Liver (tissue), 3 donors: ENCODE data around the gene COL23A1.

Experiments used
- FOXA1 ChIP-seq: IDR thresholded peaks from 2 replicates; pipeline ENCODE4 v1.6.1; 2016; ENCODE audit warnings: antibody characterized with exemption
- GABPA ChIP-seq, 2 donors: IDR thresholded peaks in 1 of 2; conservative IDR thresholded peaks in 1 of 2; 2 replicates each; pipeline ENCODE4 v1.6.1; 2016; ENCODE audit warnings: antibody characterized with exemption in 2 of 2, mild to moderate bottlenecking in 1 of 2, moderate library complexity in 1 of 2
- JUND ChIP-seq, 2 donors: IDR thresholded peaks; 2 replicates each; pipeline ENCODE4 v1.6.1; 2016; ENCODE audit warnings: antibody characterized with exemption in 2 of 2
- RAD21 ChIP-seq, 2 donors: IDR thresholded peaks; 2 replicates each; pipeline ENCODE4 v1.6.1; 2016; ENCODE audit warnings: antibody characterized with exemption in 2 of 2, mild to moderate bottlenecking in 2 of 2
- RXRA ChIP-seq, 2 donors: IDR thresholded peaks; 2 replicates each; pipeline ENCODE4 v1.6.1; 2017 to 2018; ENCODE audit warnings: antibody characterized with exemption in 2 of 2, mild to moderate bottlenecking in 1 of 2
- TAF1 ChIP-seq: conservative IDR thresholded peaks from 2 replicates; pipeline ENCODE4 v1.6.1; 2016; ENCODE audit warnings: antibody characterized with exemption, mild to moderate bottlenecking
- TF ChIP-seq, protein P1 (sequence below): fragments of 150-350 bp; IDR thresholded peaks from 2 replicates; pipeline ENCODE4 v1.5.1; 2017; ENCODE audit warnings: improper control_type of control experiment, low read depth, low read length; ENCODE audit not compliant: missing input control
- TF ChIP-seq, protein P2 (sequence below): IDR thresholded peaks from 2 replicates; pipeline ENCODE4 v1.6.1; 2016; ENCODE audit warnings: antibody characterized with exemption, mild to moderate bottlenecking
- TF ChIP-seq, protein P3 (sequence below): IDR thresholded peaks from 2 replicates; pipeline ENCODE4 v1.6.1; 2016; ENCODE audit warnings: antibody characterized with exemption
- TF ChIP-seq, protein P4 (sequence below): IDR thresholded peaks from 2 replicates; pipeline ENCODE4 v1.6.1; 2016; ENCODE audit warnings: antibody characterized with exemption
- donor health status: healthy.
- donor health status: healthy.

DNA sequence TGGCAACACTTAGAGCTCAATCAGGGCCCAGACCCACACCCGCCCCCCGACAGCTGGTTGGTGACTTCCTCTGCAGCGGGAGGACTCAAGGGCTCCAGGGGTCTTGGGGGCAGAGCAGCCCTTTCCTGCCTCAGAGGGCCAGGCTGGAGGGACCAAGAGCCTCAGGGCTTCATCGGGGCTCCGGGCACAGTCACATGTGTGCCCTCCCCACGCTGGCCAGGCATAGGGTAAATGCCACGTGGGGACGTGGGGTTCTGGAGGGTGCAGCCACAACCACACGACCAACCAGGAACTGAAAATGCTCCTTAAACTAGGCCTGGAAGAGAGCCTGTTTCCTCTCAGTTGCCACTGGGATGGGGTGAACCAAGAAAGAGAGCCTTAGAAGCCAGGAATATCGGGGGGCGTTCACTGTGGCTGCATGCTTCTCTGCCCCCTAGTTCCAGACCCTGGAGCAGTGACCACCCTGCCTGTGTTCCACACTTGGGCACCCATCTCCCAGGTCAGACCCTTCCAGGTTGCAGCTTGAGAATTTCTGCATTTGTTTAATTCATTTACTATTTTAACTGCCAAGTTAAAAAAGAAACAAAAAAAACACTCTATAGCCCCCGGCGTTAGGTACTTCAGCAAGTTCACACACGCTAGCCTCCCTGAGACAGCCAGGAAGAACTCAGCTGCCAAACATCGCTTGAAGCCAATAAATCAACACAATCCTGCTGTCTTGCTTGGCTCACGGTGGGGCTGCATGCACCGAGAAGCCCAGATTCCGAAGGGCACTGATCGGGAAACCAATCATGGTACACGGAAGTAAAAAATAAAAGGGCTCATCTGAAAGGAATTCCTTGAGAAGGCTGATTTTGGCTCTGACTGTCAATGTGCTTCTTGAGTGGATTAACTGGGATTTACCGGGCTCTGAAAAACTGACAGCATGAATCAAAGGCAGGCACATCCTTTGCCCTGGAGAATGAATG lies 301.5 kb downstream of the COL23A1 start:
- TF ChIP-seq RAD21 (IDR thresholded peaks at IDR 0.05) (no peak), FOXA1 (no peak), JUND (IDR thresholded peaks at IDR 0.05) (no peak), GABPA (IDR thresholded peaks at IDR 0.05 in 1 of 2, conservative IDR thresholded peaks at IDR 0.05 in 1 of 2) (no peak), RXRA (IDR thresholded peaks at IDR 0.05) (no peak), TAF1 (no peak)
- TF ChIP-seq, protein P1, sequence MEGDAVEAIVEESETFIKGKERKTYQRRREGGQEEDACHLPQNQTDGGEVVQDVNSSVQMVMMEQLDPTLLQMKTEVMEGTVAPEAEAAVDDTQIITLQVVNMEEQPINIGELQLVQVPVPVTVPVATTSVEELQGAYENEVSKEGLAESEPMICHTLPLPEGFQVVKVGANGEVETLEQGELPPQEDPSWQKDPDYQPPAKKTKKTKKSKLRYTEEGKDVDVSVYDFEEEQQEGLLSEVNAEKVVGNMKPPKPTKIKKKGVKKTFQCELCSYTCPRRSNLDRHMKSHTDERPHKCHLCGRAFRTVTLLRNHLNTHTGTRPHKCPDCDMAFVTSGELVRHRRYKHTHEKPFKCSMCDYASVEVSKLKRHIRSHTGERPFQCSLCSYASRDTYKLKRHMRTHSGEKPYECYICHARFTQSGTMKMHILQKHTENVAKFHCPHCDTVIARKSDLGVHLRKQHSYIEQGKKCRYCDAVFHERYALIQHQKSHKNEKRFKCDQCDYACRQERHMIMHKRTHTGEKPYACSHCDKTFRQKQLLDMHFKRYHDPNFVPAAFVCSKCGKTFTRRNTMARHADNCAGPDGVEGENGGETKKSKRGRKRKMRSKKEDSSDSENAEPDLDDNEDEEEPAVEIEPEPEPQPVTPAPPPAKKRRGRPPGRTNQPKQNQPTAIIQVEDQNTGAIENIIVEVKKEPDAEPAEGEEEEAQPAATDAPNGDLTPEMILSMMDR: no peak
- TF ChIP-seq, protein P2, sequence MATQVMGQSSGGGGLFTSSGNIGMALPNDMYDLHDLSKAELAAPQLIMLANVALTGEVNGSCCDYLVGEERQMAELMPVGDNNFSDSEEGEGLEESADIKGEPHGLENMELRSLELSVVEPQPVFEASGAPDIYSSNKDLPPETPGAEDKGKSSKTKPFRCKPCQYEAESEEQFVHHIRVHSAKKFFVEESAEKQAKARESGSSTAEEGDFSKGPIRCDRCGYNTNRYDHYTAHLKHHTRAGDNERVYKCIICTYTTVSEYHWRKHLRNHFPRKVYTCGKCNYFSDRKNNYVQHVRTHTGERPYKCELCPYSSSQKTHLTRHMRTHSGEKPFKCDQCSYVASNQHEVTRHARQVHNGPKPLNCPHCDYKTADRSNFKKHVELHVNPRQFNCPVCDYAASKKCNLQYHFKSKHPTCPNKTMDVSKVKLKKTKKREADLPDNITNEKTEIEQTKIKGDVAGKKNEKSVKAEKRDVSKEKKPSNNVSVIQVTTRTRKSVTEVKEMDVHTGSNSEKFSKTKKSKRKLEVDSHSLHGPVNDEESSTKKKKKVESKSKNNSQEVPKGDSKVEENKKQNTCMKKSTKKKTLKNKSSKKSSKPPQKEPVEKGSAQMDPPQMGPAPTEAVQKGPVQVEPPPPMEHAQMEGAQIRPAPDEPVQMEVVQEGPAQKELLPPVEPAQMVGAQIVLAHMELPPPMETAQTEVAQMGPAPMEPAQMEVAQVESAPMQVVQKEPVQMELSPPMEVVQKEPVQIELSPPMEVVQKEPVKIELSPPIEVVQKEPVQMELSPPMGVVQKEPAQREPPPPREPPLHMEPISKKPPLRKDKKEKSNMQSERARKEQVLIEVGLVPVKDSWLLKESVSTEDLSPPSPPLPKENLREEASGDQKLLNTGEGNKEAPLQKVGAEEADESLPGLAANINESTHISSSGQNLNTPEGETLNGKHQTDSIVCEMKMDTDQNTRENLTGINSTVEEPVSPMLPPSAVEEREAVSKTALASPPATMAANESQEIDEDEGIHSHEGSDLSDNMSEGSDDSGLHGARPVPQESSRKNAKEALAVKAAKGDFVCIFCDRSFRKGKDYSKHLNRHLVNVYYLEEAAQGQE: no peak
- TF ChIP-seq, protein P3, sequence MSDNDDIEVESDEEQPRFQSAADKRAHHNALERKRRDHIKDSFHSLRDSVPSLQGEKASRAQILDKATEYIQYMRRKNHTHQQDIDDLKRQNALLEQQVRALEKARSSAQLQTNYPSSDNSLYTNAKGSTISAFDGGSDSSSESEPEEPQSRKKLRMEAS: no peak
- TF ChIP-seq, protein P4, sequence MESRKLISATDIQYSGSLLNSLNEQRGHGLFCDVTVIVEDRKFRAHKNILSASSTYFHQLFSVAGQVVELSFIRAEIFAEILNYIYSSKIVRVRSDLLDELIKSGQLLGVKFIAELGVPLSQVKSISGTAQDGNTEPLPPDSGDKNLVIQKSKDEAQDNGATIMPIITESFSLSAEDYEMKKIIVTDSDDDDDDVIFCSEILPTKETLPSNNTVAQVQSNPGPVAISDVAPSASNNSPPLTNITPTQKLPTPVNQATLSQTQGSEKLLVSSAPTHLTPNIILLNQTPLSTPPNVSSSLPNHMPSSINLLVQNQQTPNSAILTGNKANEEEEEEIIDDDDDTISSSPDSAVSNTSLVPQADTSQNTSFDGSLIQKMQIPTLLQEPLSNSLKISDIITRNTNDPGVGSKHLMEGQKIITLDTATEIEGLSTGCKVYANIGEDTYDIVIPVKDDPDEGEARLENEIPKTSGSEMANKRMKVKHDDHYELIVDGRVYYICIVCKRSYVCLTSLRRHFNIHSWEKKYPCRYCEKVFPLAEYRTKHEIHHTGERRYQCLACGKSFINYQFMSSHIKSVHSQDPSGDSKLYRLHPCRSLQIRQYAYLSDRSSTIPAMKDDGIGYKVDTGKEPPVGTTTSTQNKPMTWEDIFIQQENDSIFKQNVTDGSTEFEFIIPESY: no peak
